Stomach (tissue), 9 donors: ENCODE results near the gene CXCL12. TPM values are rescaled to one million over a fixed set of nuclear protein-coding genes. Genes with fewer than 3 reads are reported as not detected.

Experiments
- DNase-seq, 2 donors: peaks; one replicate each; pipeline versions ENCODE4 v3.0.0 to v3.0.0-alpha.2; 2013 to 2019
- H3K27ac ChIP-seq, 5 donors: fragments of 200-600 bp in 4 of 5; sonication (generic) in 4 of 5; one replicate each; pipeline ENCODE4 v1.5.1; 2013 to 2019; ENCODE audit warnings: mild to moderate bottlenecking in 1 of 5, moderate library complexity in 1 of 5
- H3K27me3 ChIP-seq, 3 donors: fragments of 200-600 bp; sonication (generic); one replicate each; pipeline ENCODE4 v1.5.1; 2017 to 2019; ENCODE audit warnings: mixed run types in 1 of 3
- H3K36me3 ChIP-seq, 4 donors: fragments of 200-600 bp; sonication (generic); 1 replicate in 3 of 4; 2 replicates in 1 of 4; pipeline ENCODE4 v1.5.1; 2016 to 2019
- H3K4me1 ChIP-seq, 4 donors: fragments of 200-600 bp; sonication (generic); one replicate each; pipeline ENCODE4 v1.5.1; 2016 to 2019
- H3K4me3 ChIP-seq, 4 donors: fragments of 200-600 bp; sonication (generic) in 3 of 4; one replicate each; pipeline ENCODE4 v1.5.1; 2016 to 2019; ENCODE audit warnings: mild to moderate bottlenecking in 1 of 4
- H3K9me3 ChIP-seq, 4 donors: fragments of 200-600 bp; sonication (generic); one replicate each; pipeline ENCODE4 v1.5.1; 2016 to 2019
- CTCF ChIP-seq, 7 experiments: fragments of 450-650 bp in 4 of 7; fragments of 200-600 bp in 3 of 7; sonication (generic) in 3 of 7; IDR thresholded peaks; one replicate each; pipeline ENCODE4 v1.5.1; 2016 to 2019; ENCODE audit warnings: antibody characterized with exemption in 7 of 7, control low read depth in 2 of 7, mild to moderate bottlenecking in 1 of 7
- EP300 ChIP-seq: sonication (generic); formaldehyde crosslinking; IDR thresholded peaks from one replicate; pipeline ENCODE4 v1.6.1; 2017; ENCODE audit warnings: antibody characterized with exemption
- POLR2A ChIP-seq, 4 donors: fragments of 450-650 bp; IDR thresholded peaks; one replicate each; pipeline ENCODE4 v1.6.1; 2016; ENCODE audit warnings: antibody characterized with exemption in 4 of 4, control low read depth in 2 of 4, mild to moderate bottlenecking in 1 of 4, moderate library complexity in 1 of 4
- POLR2AphosphoS5 ChIP-seq, 3 donors: sonication (generic); formaldehyde crosslinking; IDR thresholded peaks; one replicate each; pipeline ENCODE4 v1.6.1; 2016; ENCODE audit warnings: antibody characterized with exemption in 3 of 3
- WGBS, 5 donors: extraction: QIAGEN DNeasy Blood & Tissue Kit in 3 of 5; methylation state at CpG; one replicate each; pipeline versions ENCODE4 v1.1.5 to v1.1.7; 2013 to 2018; 5-methylcytosine and 5-hydroxymethylcytosine counted together
- intact Hi-C: fragments of 100-400 bp; cut with DNase I; formaldehyde crosslinking; loops from one replicate; pipeline ENCODE4 v1.15.1; 2023; ENCODE audit warnings: low total_unique reads
- polyA plus RNA-seq, 3 donors: library from polyadenylated mRNA; stranded (reverse); fragments of 200-250 nt; gene quantifications; one replicate each; pipeline ENCODE4 v1.2.3, GENCODE V29; 2013
- total RNA-seq, 5 donors: library from RNA; depleted of rRNA; stranded (reverse); fragments of >200 nt; gene quantifications; one replicate each; pipeline versions ENCODE4 v1.1.0 to v1.2.3, GENCODE V29; 2014 to 2016
- donor health status: healthy with polysubstance abuse.
- donor health status: Bipolar disorder and iron deficiency.
- donor health status: healthy.

The CXCL12 gene
- total and polyA plus RNA-seq, 8 donors: 5.8 to 52.3 (median 12.9) TPM

GRCh38 chr10:44383749-44384600 lies 922 bp downstream of the CXCL12 start:
- H3K27me3 ChIP-seq: peaks cover 0 to 59% (median 43%) of the 10 kb centered on the region in 3 donors

GRCh38 chr10:44382981-44383748 lies 1.7 kb downstream of the CXCL12 start:
- 27 to 48% (median 35%) methylated on average over 10 to 15 of the region's 15 CpGs for whole genome bisulfite sequencing, 5 donors
- Histone ChIP-seq H3K27me3 (peaks cover 0 to 53% (median 43%) of the 10 kb centered on the region in 3 donors), H3K36me3 (peaks cover 0 to 6% (median 3%) of the 10 kb centered on the region in 4 donors), H3K4me3 (peak overlapping the region; percentile 56 to 71 (median 65)), H3K4me1 (peaks cover 16 to 44% (median 33%) of the 10 kb centered on the region in 4 donors), H3K9me3 (no peaks in the 10 kb centered on the region), H3K27ac (peak overlapping the region in 4 of 5 donors; percentile 26 to 78 (median 65))
- peak; percentile 11 to 49 for DNase-seq
- TF ChIP-seq CTCF (IDR thresholded peaks at IDR 0.05) (no peak), POLR2A (IDR thresholded peaks at IDR 0.05) (no peak), POLR2AphosphoS5 (IDR thresholded peaks at IDR 0.05) (no peak), EP300 (no peak)
- intact Hi-C loops: no loop called here

More at GRCh38 chr10:44383749-44384600, 922 bp downstream of the CXCL12 start:
- Histone ChIP-seq H3K9me3 (no peaks in the 10 kb centered on the region), H3K4me1 (peaks cover 16 to 46% (median 33%) of the 10 kb centered on the region in 4 donors), H3K27ac (peak overlapping the region in 4 of 5 donors; percentile 43 to 78 (median 65)), H3K4me3 (peak overlapping the region; percentile 56 to 71 (median 65)), H3K36me3 (no peaks in the 10 kb centered on the region)
- WGBS, 5 donors: 1 to 10% (median 2%) methylated on average over 12 to 63 of the region's 63 CpGs
- intact Hi-C loops: no loop called here
- no peak for TF ChIP-seq POLR2AphosphoS5 (IDR thresholded peaks at IDR 0.05)
- no peak for TF ChIP-seq POLR2A (IDR thresholded peaks at IDR 0.05)
- no peak for TF ChIP-seq CTCF (IDR thresholded peaks at IDR 0.05)
- TF ChIP-seq EP300: no peak
- peak; percentile 24 to 64 for DNase-seq

- Histone ChIP-seq H3K27me3 (peaks cover 0 to 53% (median 43%) of the 10 kb centered on the region in 3 donors), H3K9me3 (no peaks in the 10 kb centered on the region), H3K4me1 (peaks cover 16 to 44% (median 33%) of the 10 kb centered on the region in 4 donors), H3K4me3 (peak overlapping the region; percentile 56 to 71 (median 65)), H3K36me3 (peaks cover 0 to 15% (median 8%) of the 10 kb centered on the region in 4 donors), H3K27ac (peak overlapping the region in 1 of 5 donors; percentile 78)
- peak; percentile 23 to 36 for DNase-seq
- intact Hi-C loops: no loop called here
- WGBS, 5 donors: 44 to 54% (median 46%) methylated on average over 8 to 10 of the region's 10 CpGs
- TF ChIP-seq CTCF (IDR thresholded peaks at IDR 0.05): no peak
Measured at GRCh38 chr10:44382131-44382858, 2.6 kb downstream of the CXCL12 start.
